ENCODE measurements around the gene SLCO3A1. TPM values are rescaled to one million over a fixed set of nuclear protein-coding genes. Genes with fewer than 3 reads are reported as not detected.

Gene SLCO3A1
- total and polyA plus RNA-seq, 2 of the 8 experiments (the other 6 are each of a cell fraction or from before 2014, with no cell fraction given), result 15.1 to 20.4 TPM

DNA sequence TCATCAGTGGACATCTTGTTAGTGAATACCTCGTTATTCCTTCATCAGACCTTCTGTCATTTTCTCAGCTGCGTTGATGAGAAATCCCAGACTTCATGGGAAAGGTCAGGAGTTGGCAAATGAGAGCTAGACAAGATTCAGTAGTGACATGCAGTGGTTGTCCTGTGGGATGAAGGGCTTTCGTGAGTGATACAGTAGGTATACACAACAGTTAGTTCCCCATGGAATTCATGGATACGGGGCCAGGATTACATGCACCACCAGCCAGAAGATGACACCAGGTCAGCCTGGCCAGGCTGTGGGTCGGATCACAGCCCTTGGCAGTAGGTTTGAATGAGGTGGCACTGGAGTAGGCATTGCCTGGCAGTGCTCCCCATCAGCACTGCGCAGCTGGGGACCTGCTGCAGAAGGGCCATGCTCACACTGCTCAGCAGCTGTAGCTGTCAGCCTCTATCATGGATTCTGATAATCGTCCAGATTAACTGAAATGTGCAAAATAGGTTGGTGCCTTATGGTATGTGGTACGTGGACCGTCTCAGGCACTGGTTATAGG is 150.1 kb downstream of the SLCO3A1 start (continued):
- TF ChIP-seq, protein P1, sequence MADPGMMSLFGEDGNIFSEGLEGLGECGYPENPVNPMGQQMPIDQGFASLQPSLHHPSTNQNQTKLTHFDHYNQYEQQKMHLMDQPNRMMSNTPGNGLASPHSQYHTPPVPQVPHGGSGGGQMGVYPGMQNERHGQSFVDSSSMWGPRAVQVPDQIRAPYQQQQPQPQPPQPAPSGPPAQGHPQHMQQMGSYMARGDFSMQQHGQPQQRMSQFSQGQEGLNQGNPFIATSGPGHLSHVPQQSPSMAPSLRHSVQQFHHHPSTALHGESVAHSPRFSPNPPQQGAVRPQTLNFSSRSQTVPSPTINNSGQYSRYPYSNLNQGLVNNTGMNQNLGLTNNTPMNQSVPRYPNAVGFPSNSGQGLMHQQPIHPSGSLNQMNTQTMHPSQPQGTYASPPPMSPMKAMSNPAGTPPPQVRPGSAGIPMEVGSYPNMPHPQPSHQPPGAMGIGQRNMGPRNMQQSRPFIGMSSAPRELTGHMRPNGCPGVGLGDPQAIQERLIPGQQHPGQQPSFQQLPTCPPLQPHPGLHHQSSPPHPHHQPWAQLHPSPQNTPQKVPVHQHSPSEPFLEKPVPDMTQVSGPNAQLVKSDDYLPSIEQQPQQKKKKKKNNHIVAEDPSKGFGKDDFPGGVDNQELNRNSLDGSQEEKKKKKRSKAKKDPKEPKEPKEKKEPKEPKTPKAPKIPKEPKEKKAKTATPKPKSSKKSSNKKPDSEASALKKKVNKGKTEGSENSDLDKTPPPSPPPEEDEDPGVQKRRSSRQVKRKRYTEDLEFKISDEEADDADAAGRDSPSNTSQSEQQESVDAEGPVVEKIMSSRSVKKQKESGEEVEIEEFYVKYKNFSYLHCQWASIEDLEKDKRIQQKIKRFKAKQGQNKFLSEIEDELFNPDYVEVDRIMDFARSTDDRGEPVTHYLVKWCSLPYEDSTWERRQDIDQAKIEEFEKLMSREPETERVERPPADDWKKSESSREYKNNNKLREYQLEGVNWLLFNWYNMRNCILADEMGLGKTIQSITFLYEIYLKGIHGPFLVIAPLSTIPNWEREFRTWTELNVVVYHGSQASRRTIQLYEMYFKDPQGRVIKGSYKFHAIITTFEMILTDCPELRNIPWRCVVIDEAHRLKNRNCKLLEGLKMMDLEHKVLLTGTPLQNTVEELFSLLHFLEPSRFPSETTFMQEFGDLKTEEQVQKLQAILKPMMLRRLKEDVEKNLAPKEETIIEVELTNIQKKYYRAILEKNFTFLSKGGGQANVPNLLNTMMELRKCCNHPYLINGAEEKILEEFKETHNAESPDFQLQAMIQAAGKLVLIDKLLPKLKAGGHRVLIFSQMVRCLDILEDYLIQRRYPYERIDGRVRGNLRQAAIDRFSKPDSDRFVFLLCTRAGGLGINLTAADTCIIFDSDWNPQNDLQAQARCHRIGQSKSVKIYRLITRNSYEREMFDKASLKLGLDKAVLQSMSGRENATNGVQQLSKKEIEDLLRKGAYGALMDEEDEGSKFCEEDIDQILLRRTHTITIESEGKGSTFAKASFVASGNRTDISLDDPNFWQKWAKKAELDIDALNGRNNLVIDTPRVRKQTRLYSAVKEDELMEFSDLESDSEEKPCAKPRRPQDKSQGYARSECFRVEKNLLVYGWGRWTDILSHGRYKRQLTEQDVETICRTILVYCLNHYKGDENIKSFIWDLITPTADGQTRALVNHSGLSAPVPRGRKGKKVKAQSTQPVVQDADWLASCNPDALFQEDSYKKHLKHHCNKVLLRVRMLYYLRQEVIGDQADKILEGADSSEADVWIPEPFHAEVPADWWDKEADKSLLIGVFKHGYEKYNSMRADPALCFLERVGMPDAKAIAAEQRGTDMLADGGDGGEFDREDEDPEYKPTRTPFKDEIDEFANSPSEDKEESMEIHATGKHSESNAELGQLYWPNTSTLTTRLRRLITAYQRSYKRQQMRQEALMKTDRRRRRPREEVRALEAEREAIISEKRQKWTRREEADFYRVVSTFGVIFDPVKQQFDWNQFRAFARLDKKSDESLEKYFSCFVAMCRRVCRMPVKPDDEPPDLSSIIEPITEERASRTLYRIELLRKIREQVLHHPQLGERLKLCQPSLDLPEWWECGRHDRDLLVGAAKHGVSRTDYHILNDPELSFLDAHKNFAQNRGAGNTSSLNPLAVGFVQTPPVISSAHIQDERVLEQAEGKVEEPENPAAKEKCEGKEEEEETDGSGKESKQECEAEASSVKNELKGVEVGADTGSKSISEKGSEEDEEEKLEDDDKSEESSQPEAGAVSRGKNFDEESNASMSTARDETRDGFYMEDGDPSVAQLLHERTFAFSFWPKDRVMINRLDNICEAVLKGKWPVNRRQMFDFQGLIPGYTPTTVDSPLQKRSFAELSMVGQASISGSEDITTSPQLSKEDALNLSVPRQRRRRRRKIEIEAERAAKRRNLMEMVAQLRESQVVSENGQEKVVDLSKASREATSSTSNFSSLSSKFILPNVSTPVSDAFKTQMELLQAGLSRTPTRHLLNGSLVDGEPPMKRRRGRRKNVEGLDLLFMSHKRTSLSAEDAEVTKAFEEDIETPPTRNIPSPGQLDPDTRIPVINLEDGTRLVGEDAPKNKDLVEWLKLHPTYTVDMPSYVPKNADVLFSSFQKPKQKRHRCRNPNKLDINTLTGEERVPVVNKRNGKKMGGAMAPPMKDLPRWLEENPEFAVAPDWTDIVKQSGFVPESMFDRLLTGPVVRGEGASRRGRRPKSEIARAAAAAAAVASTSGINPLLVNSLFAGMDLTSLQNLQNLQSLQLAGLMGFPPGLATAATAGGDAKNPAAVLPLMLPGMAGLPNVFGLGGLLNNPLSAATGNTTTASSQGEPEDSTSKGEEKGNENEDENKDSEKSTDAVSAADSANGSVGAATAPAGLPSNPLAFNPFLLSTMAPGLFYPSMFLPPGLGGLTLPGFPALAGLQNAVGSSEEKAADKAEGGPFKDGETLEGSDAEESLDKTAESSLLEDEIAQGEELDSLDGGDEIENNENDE (IDR thresholded peaks at IDR 0.05; ENCODE audit: insufficient replicate concordance, low read length), result no peak
- no peak for TF ChIP-seq HDAC6 (IDR thresholded peaks at IDR 0.05; ENCODE audit: low read depth, low read length)
- no peak for TF ChIP-seq PHF8 (conservative IDR thresholded peaks at IDR 0.05; ENCODE audit: low read depth, low read length)
- no peak for TF ChIP-seq POLR2A (IDR thresholded peaks at IDR 0.05; ENCODE audit: control extremely low read depth in 1 of 2, low read depth in 2 of 2, low read length in 2 of 2)
- no peak for TF ChIP-seq RXRA (IDR thresholded peaks at IDR 0.05; ENCODE audit: insufficient read depth, low read depth, low read length)
- TF ChIP-seq KDM5A (IDR thresholded peaks at IDR 0.05; ENCODE audit: low read length), result no peak
